Activated CD4-positive, alpha-beta memory T cell treated with anti-CD3 and anti-CD28 coated beads for 36 hours (primary cell): ENCODE data around the gene CYP2S1. TPM values are rescaled to one million over a fixed set of nuclear protein-coding genes. Genes with fewer than 3 reads are reported as not detected.

Experiments
- CTCF ChIA-PET: fragments of 350-600 bp; sonication (Branson Sonifier 250); formaldehyde crosslinking; loops from one replicate; lab custom pipeline; 2021; ENCODE audit warnings: antibody characterized with exemption, inconsistent platforms; lab: Charles Lee
- POLR2A ChIA-PET: fragments of 350-600 bp; sonication (Branson Sonifier 250); formaldehyde crosslinking; loops from one replicate; lab custom pipeline; 2021; ENCODE audit warnings: antibody characterized with exemption; lab: Charles Lee
- DNase-seq: peaks from one replicate; pipeline ENCODE4 v3.0.0-alpha.2; 2020
- H3K27ac Mint-ChIP-seq: one replicate; pipeline ENCODE4 v1.8.0; 2021; ENCODE audit warnings: mixed read lengths
- H3K27me3 Mint-ChIP-seq: one replicate; pipeline ENCODE4 v1.8.0; 2021; ENCODE audit warnings: mixed read lengths
- H3K36me3 Mint-ChIP-seq: one replicate; pipeline ENCODE4 v1.8.0; 2021; ENCODE audit warnings: mixed read lengths
- H3K4me1 Mint-ChIP-seq: one replicate; pipeline ENCODE4 v1.8.0; 2021; ENCODE audit warnings: low read depth, mixed read lengths
- H3K4me3 Mint-ChIP-seq: one replicate; pipeline ENCODE4 v1.8.0; 2021; ENCODE audit warnings: mild to moderate bottlenecking, mixed read lengths
- H3K9me3 Mint-ChIP-seq: one replicate; pipeline ENCODE4 v1.8.0; 2021; ENCODE audit warnings: mixed read lengths
- intact Hi-C: fragments of 100-400 bp; cut with micrococcal nuclease; formaldehyde crosslinking; loops from one replicate; pipeline ENCODE4 v1.15.1; 2023
- total RNA-seq, 2 experiments: library from RNA; stranded (reverse); gene quantifications; one replicate each; pipeline ENCODE4 v1.2.3, GENCODE V29; 2021

The CYP2S1 gene
- total RNA-seq, 2 experiments from 2014 or later = 0.75 to 0.76 TPM

- no peak overlapping the region for H3K27ac Mint-ChIP-seq
- no peak overlapping the region for H3K4me3 Mint-ChIP-seq
- ChIA-PET CTCF (no interaction called here), POLR2A (no interaction called here)
- intact Hi-C loops = no loop called here
- no peaks in the 10 kb centered on the region for H3K9me3 Mint-ChIP-seq
- no peaks in the 10 kb centered on the region for H3K27me3 Mint-ChIP-seq
- H3K36me3 Mint-ChIP-seq = no peaks in the 10 kb centered on the region
- H3K4me1 Mint-ChIP-seq = no peaks in the 10 kb centered on the region
- DNase-seq = no peak
Measured at GRCh38 chr19:41232686-41233085, 39.7 kb downstream of the CYP2S1 start.

- intact Hi-C loops = no loop called here
- no peaks in the 10 kb centered on the region for H3K4me1 Mint-ChIP-seq
- DNase-seq = no peak
- H3K27me3 Mint-ChIP-seq = no peaks in the 10 kb centered on the region
- no peaks in the 10 kb centered on the region for H3K36me3 Mint-ChIP-seq
- POLR2A ChIA-PET = no interaction called here
- CTCF ChIA-PET = no interaction called here
- no peak overlapping the region for H3K27ac Mint-ChIP-seq
- H3K9me3 Mint-ChIP-seq = no peaks in the 10 kb centered on the region
- no peak overlapping the region for H3K4me3 Mint-ChIP-seq
Measured at GRCh38 chr19:41233748-41234240, 40.8 kb downstream of the CYP2S1 start.

- H3K4me1 Mint-ChIP-seq = no peaks in the 10 kb centered on the region
- H3K36me3 Mint-ChIP-seq = no peaks in the 10 kb centered on the region
- no peak overlapping the region for H3K4me3 Mint-ChIP-seq
- H3K9me3 Mint-ChIP-seq = no peaks in the 10 kb centered on the region
- no peak overlapping the region for H3K27ac Mint-ChIP-seq
- no peak for DNase-seq
- no peaks in the 10 kb centered on the region for H3K27me3 Mint-ChIP-seq
- ChIA-PET POLR2A (no interaction called here), CTCF (no interaction called here)
- intact Hi-C loops = no loop called here
Measured at GRCh38 chr19:41234512-41235168, 41.6 kb downstream of the CYP2S1 start.

- DNase-seq = no peak
- CTCF ChIA-PET = no interaction called here
- Mint-ChIP-seq H3K27me3 (no peaks in the 10 kb centered on the region), H3K36me3 (no peaks in the 10 kb centered on the region), H3K27ac (no peak overlapping the region), H3K9me3 (no peaks in the 10 kb centered on the region), H3K4me3 (no peak overlapping the region), H3K4me1 (no peaks in the 10 kb centered on the region)
- intact Hi-C loops = no loop called here
- POLR2A ChIA-PET = no interaction called here
Measured at GRCh38 chr19:41235480-41235879, 42.5 kb downstream of the CYP2S1 start.

- intact Hi-C loops = no loop called here
- Mint-ChIP-seq H3K4me1 (no peaks in the 10 kb centered on the region), H3K27me3 (no peaks in the 10 kb centered on the region), H3K27ac (no peak overlapping the region), H3K36me3 (no peaks in the 10 kb centered on the region), H3K9me3 (no peaks in the 10 kb centered on the region), H3K4me3 (no peak overlapping the region)
- ChIA-PET CTCF (interaction anchor here (1.0 kb wide), 1 partner anchor 34 kb away, joined by 3 read pairs; no protein-coding TSS in a partner anchor), POLR2A (no interaction called here)
- no peak for DNase-seq
Measured at GRCh38 chr19:41238244-41238643, 45.2 kb downstream of the CYP2S1 start.

GRCh38 chr19:41239363-41239762 lies 46.3 kb downstream of the CYP2S1 start:
- ChIA-PET CTCF (no interaction called here), POLR2A (no interaction called here)
- Mint-ChIP-seq H3K4me1 (no peaks in the 10 kb centered on the region), H3K27ac (no peak overlapping the region), H3K9me3 (no peaks in the 10 kb centered on the region), H3K27me3 (no peaks in the 10 kb centered on the region), H3K36me3 (no peaks in the 10 kb centered on the region), H3K4me3 (no peak overlapping the region)
- DNase-seq = no peak
- intact Hi-C loops = no loop called here

GRCh38 chr19:41239961-41240574 lies 47.0 kb downstream of the CYP2S1 start:
- H3K4me1 Mint-ChIP-seq = no peaks in the 10 kb centered on the region
- no peak overlapping the region for H3K4me3 Mint-ChIP-seq
- H3K9me3 Mint-ChIP-seq = no peaks in the 10 kb centered on the region
- H3K27me3 Mint-ChIP-seq = no peaks in the 10 kb centered on the region
- no peak overlapping the region for H3K27ac Mint-ChIP-seq
- no peaks in the 10 kb centered on the region for H3K36me3 Mint-ChIP-seq
- ChIA-PET POLR2A (no interaction called here), CTCF (no interaction called here)
- DNase-seq = no peak
- intact Hi-C loops = no loop called here

GRCh38 chr19:41241859-41242258 lies 48.8 kb downstream of the CYP2S1 start:
- Mint-ChIP-seq H3K9me3 (no peaks in the 10 kb centered on the region), H3K4me3 (no peak overlapping the region), H3K4me1 (no peaks in the 10 kb centered on the region), H3K36me3 (no peaks in the 10 kb centered on the region), H3K27me3 (no peaks in the 10 kb centered on the region), H3K27ac (no peak overlapping the region)
- DNase-seq = no peak
- ChIA-PET POLR2A (no interaction called here), CTCF (no interaction called here)
- intact Hi-C loops = no loop called here

- DNase-seq = no peak
- Mint-ChIP-seq H3K4me3 (no peak overlapping the region), H3K27me3 (no peaks in the 10 kb centered on the region), H3K27ac (no peak overlapping the region), H3K4me1 (no peaks in the 10 kb centered on the region), H3K9me3 (no peaks in the 10 kb centered on the region), H3K36me3 (no peaks in the 10 kb centered on the region)
- intact Hi-C loops = no loop called here
- ChIA-PET POLR2A (interaction anchor here (0.6 kb wide), 1 partner anchor 546 kb away, joined by 6 read pairs; no protein-coding TSS in a partner anchor), CTCF (interaction anchor here (0.5 kb wide), 1 partner anchor 31 kb away, joined by 3 read pairs; no protein-coding TSS in a partner anchor)
Measured at GRCh38 chr19:41244117-41244516, 51.1 kb downstream of the CYP2S1 start.

- no peaks in the 10 kb centered on the region for H3K9me3 Mint-ChIP-seq
- ChIA-PET POLR2A (no interaction called here), CTCF (no interaction called here)
- H3K27me3 Mint-ChIP-seq = no peaks in the 10 kb centered on the region
- intact Hi-C loops = no loop called here
- no peaks in the 10 kb centered on the region for H3K36me3 Mint-ChIP-seq
- H3K27ac Mint-ChIP-seq = no peak overlapping the region
- no peak for DNase-seq
- H3K4me1 Mint-ChIP-seq = no peaks in the 10 kb centered on the region
- no peak overlapping the region for H3K4me3 Mint-ChIP-seq
Measured at GRCh38 chr19:41245843-41246242, 52.8 kb downstream of the CYP2S1 start.

GRCh38 chr19:41248895-41249294 lies 55.9 kb downstream of the CYP2S1 start:
- ChIA-PET CTCF (interaction anchor here (1.0 kb wide), 2 partner anchors 10 to 14 kb away, joined by 3 to 4 read pairs; no protein-coding TSS in a partner anchor), POLR2A (no interaction called here)
- Mint-ChIP-seq H3K4me1 (no peaks in the 10 kb centered on the region), H3K27ac (no peak overlapping the region), H3K9me3 (no peaks in the 10 kb centered on the region), H3K36me3 (no peaks in the 10 kb centered on the region), H3K4me3 (no peak overlapping the region), H3K27me3 (peaks cover 4% of the 10 kb centered on the region)
- no peak for DNase-seq
- intact Hi-C loops = no loop called here

- DNase-seq = no peak
- no peaks in the 10 kb centered on the region for H3K4me1 Mint-ChIP-seq
- peaks cover 4% of the 10 kb centered on the region for H3K27me3 Mint-ChIP-seq
- ChIA-PET CTCF (interaction anchor here (1.0 kb wide), 1 partner anchor 9 kb away, joined by 4 read pairs; no protein-coding TSS in a partner anchor), POLR2A (no interaction called here)
- no peaks in the 10 kb centered on the region for H3K36me3 Mint-ChIP-seq
- no peak overlapping the region for H3K4me3 Mint-ChIP-seq
- H3K27ac Mint-ChIP-seq = no peak overlapping the region
- intact Hi-C loops = no loop called here
- H3K9me3 Mint-ChIP-seq = no peaks in the 10 kb centered on the region
Measured at GRCh38 chr19:41249707-41250423, 56.8 kb downstream of the CYP2S1 start.
